GM13976 (cell line): ENCODE measurements around the gene RGP1.

Experiments
- DNase-seq: peaks from one replicate; pipeline ENCODE4 v3.0.0; 2012; ENCODE audit warnings: low spot score
- CTCF ChIP-seq: IDR thresholded peaks from 2 replicates; pipeline ENCODE4 v1.5.1; 2012; ENCODE audit warnings: borderline replicate concordance, mild to moderate bottlenecking; ENCODE audit not compliant: insufficient read depth; ENCODE audit errors: extremely low read depth, missing control alignments, control extremely low read depth
- in situ Hi-C: fragments of 300-500 bp; cut with MboI; formaldehyde crosslinking; loops from one replicate; pipeline ENCODE4 v1.12.0; 2022; ENCODE audit warnings: low sequenced_read_pairs, mixed read lengths, inconsistent platforms; ENCODE audit not compliant: unreplicated experiment

The RGP1 gene

GRCh38 chr9:35718721-35719511, 30.2 kb upstream of the RGP1 start:
- DNase-seq: no peak
- in situ Hi-C loops: no loop called here
- no peak for TF ChIP-seq CTCF

- DNase-seq: no peak
- in situ Hi-C loops: no loop called here
- no peak for TF ChIP-seq CTCF
Observed at GRCh38 chr9:35719546-35719945, 29.5 kb upstream of the RGP1 start.

DNA sequence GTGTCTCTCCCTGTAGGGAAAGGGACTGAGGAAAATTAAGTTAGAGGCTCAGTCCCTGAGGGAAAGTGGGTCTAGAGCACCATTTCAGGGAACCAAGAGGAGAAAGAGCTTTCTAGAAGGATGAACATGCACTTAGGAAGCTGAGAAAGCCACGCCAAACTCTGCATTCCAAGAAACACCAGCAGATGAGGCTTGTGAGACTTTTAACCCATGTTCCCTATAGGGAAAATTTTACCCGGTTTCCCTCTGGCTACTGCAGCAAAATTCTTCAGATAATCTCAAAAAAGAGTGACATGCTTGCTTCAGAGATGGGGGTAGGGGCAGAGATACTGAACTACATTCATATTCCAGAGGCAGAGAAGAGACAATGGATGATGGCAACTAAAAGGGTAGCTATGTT, 25.7 kb upstream of the RGP1 start:
- no peak for TF ChIP-seq CTCF
- in situ Hi-C loops: no loop called here
- no peak for DNase-seq

GRCh38 chr9:35723908-35724307, 25.2 kb upstream of the RGP1 start:
- TF ChIP-seq CTCF: no peak
- in situ Hi-C loops: no loop called here
- no peak for DNase-seq

GRCh38 chr9:35725362-35725761, 23.7 kb upstream of the RGP1 start:
- no peak for DNase-seq
- TF ChIP-seq CTCF: no peak
- in situ Hi-C loops: no loop called here

- in situ Hi-C loops: no loop called here
- DNase-seq: no peak
Observed at GRCh38 chr9:35726931-35727330, 22.2 kb upstream of the RGP1 start.

More at GRCh38 chr9:35726931-35727330, 22.2 kb upstream of the RGP1 start:
- TF ChIP-seq CTCF: peak; percentile 29
